ENCODE measurements around the gene RPF1.
A peak's percentile ranks its signal among the peaks of the same experiment; 100 is the strongest.

The RPF1 gene

GRCh38 chr1:84478876-84479868, at the start of gene RPF1:
Gene RPF1 (plus strand): TSS chr1:84479266. CDS start chr1:84479282, 16 bp downstream.
- POLR2A ChIA-PET = interaction anchor here (0.7 to 1.9 kb wide), 2 partner anchors 27 to 94 kb away, joined by 4 to 6 read pairs; partner anchors contain the start of genes CTBS and SPATA1
- no peaks in the 10 kb centered on the region for H3K4me1 ChIP-seq (ENCODE audit: control insufficient read depth, insufficient read depth, low read length)
- H3K36me3 ChIP-seq (ENCODE audit: control insufficient read depth in 2 of 2, insufficient read depth in 1 of 2, low read length in 2 of 2) = peaks cover 11 to 32% of the 10 kb centered on the region in 2 experiments
- H3K4me3 ChIP-seq (ENCODE audit: low read depth, low read length) = peak within 1 kb of the TSS; percentile 82
- peak within 1 kb of the TSS; percentile 70 for H3K27ac ChIP-seq (ENCODE audit: extremely low read depth, low read depth, low read length)
- H3K9me3 ChIP-seq (ENCODE audit: control insufficient read depth, insufficient read depth, low read depth, low read length) = no peaks in the 10 kb centered on the region
- CTCF ChIA-PET = interaction anchor here (0.6 to 1.3 kb wide), 5 partner anchors 72 to 245 kb away, joined by 3 to 4 read pairs (median 3); no protein-coding TSS in a partner anchor
- TF ChIP-seq ZNF626 (tag by site-specific recombination; IDR thresholded peaks at IDR 0.05) (no peak), ZNF555 (tag by site-specific recombination; conservative IDR thresholded peaks at IDR 0.05) (no peak), ZNF473 (tag by site-specific recombination; IDR thresholded peaks at IDR 0.05) (no peak), ZNF670 (tag by site-specific recombination; IDR thresholded peaks at IDR 0.05; ENCODE audit: low read depth) (no peak), ZNF175 (tag by site-specific recombination; IDR thresholded peaks at IDR 0.05) (no peak), ZNF146 (tag by site-specific recombination; IDR thresholded peaks at IDR 0.05) (no peak), PRDM4 (tag by site-specific recombination; IDR thresholded peaks at IDR 0.05) (no peak), ZNF274 (IDR thresholded peaks at IDR 0.05; ENCODE audit: low read length) (no peak), ZNF274 (tag by site-specific recombination; IDR thresholded peaks at IDR 0.05; ENCODE audit: borderline replicate concordance) (no peak), ZBTB8A (tag by site-specific recombination; IDR thresholded peaks at IDR 0.05) (peak; percentile 91), ZNF701 (tag by site-specific recombination; IDR thresholded peaks at IDR 0.05) (no peak), SALL2 (tag by site-specific recombination; IDR thresholded peaks at IDR 0.05; ENCODE audit: borderline replicate concordance) (no peak), ZNF202 (tag by site-specific recombination; IDR thresholded peaks at IDR 0.05; ENCODE audit: borderline replicate concordance) (no peak), ZNF354C (tag by site-specific recombination; IDR thresholded peaks at IDR 0.05; ENCODE audit: borderline replicate concordance, low read depth) (no peak), ZFP69B (tag by site-specific recombination; IDR thresholded peaks at IDR 0.05) (peak; percentile 40; the same call in 1 of the 2 replicates), ZNF121 (tag by site-specific recombination; IDR thresholded peaks at IDR 0.05) (no peak), ZNF518A (tag by site-specific recombination; conservative IDR thresholded peaks at IDR 0.05; ENCODE audit: low read depth) (peak; percentile 100), ZNF785 (tag by site-specific recombination; IDR thresholded peaks at IDR 0.05) (no peak), ZNF658 (tag by site-specific recombination; IDR thresholded peaks at IDR 0.05) (no peak), KLF7 (tag by site-specific recombination; IDR thresholded peaks at IDR 0.05; ENCODE audit: borderline replicate concordance) (no peak), OSR2 (tag by site-specific recombination; IDR thresholded peaks at IDR 0.05) (peak; percentile 57), GLI2 (tag by site-specific recombination; IDR thresholded peaks at IDR 0.05; ENCODE audit: borderline replicate concordance, low read depth) (no peak), ZEB2 (tag by site-specific recombination; IDR thresholded peaks at IDR 0.05) (peak; percentile 75), ZNF2 (tag by site-specific recombination; IDR thresholded peaks at IDR 0.05) (no peak), ZNF558 (tag by site-specific recombination; IDR thresholded peaks at IDR 0.05) (0 out of 2 replicates have a peak, but pooled peaks have one; percentile 27), TRIM28 (IDR thresholded peaks at IDR 0.05; ENCODE audit: borderline replicate concordance, low read length) (no peak), ZNF26 (tag by site-specific recombination; IDR thresholded peaks at IDR 0.05) (no peak), ZBTB7A (tag by site-specific recombination; IDR thresholded peaks at IDR 0.05; ENCODE audit: low read depth) (no peak)
